CD4-positive, alpha-beta T cell (primary cell): Measurements from ENCODE around the gene ARHGEF2. TPM values are rescaled to one million over a fixed set of nuclear protein-coding genes. Genes with fewer than 3 reads are reported as not detected.

Experiments
- ATAC-seq: fragments of 200-7000 bp; cut with Tn5 transposase; one replicate; pipeline ENCODE4 v1.10.0; 2022; ENCODE audit warnings: mild to moderate bottlenecking; ENCODE audit not compliant: poor library complexity
- CTCF ChIA-PET: fragments of 350-600 bp; sonication (Branson Sonifier 250); formaldehyde crosslinking; loops from one replicate; lab custom pipeline; 2021; ENCODE audit warnings: antibody characterized with exemption, inconsistent platforms; lab: Charles Lee
- POLR2A ChIA-PET: fragments of 350-600 bp; sonication (Branson Sonifier 250); formaldehyde crosslinking; loops from one replicate; lab custom pipeline; 2021; ENCODE audit warnings: antibody characterized with exemption, inconsistent platforms; lab: Charles Lee
- DNase-seq, 14 experiments: peaks; one replicate each; pipeline ENCODE4 v3.0.0-alpha.2; 2013 to 2020; ENCODE audit warnings: mixed read lengths in 2 of 14
- H3K27ac ChIP-seq, 2 donors: one replicate each; pipeline versions ENCODE4 v1.5.1 to v1.7.0; 2013; ENCODE audit warnings: low read length in 2 of 2, low read depth in 1 of 2, mild to moderate bottlenecking in 1 of 2
- H3K27me3 ChIP-seq, 2 experiments: 1 replicate in 1 of 2; 2 replicates in 1 of 2; pipeline versions ENCODE4 v1.6.1 to v1.7.0; 2013; ENCODE audit warnings: low read length in 2 of 2, control low read depth in 1 of 2, mild to moderate bottlenecking in 1 of 2, moderate library complexity in 1 of 2; ENCODE audit not compliant: insufficient read depth in 2 of 2, control insufficient read depth in 1 of 2
- H3K36me3 ChIP-seq: one replicate; pipeline ENCODE4 v1.6.1; 2013; ENCODE audit warnings: low read length, control low read depth; ENCODE audit not compliant: insufficient read depth
- H3K4me1 ChIP-seq: one replicate; pipeline ENCODE4 v1.6.1; 2013; ENCODE audit warnings: low read length, control low read depth; ENCODE audit not compliant: insufficient read depth
- H3K4me3 ChIP-seq: one replicate; pipeline ENCODE4 v1.5.1; 2013; ENCODE audit warnings: mild to moderate bottlenecking, low read length, moderate library complexity
- H3K9me3 ChIP-seq, 2 experiments: 1 replicate in 1 of 2; 2 replicates in 1 of 2; pipeline versions ENCODE4 v1.6.1 to v1.7.0; 2013; ENCODE audit warnings: low read length in 2 of 2, mild to moderate bottlenecking in 2 of 2, control low read depth in 1 of 2, moderate library complexity in 1 of 2; ENCODE audit not compliant: control insufficient read depth in 1 of 2, insufficient read depth in 1 of 2
- H3K27ac Mint-ChIP-seq: one replicate; pipeline ENCODE4 v1.8.0; 2020; ENCODE audit warnings: mixed read lengths
- H3K27me3 Mint-ChIP-seq: one replicate; pipeline ENCODE4 v1.8.0; 2021; ENCODE audit warnings: mixed read lengths
- H3K36me3 Mint-ChIP-seq: one replicate; pipeline ENCODE4 v1.8.0; 2021; ENCODE audit warnings: low read depth, mixed read lengths
- H3K4me1 Mint-ChIP-seq: one replicate; pipeline ENCODE4 v1.8.0; 2021; ENCODE audit warnings: low read depth, mixed read lengths
- H3K4me3 Mint-ChIP-seq: one replicate; pipeline ENCODE4 v1.8.0; 2020; ENCODE audit warnings: mild to moderate bottlenecking, mixed read lengths
- H3K9me3 Mint-ChIP-seq: one replicate; pipeline ENCODE4 v1.8.0; 2020; ENCODE audit warnings: mixed read lengths
- intact Hi-C, 2 experiments: fragments of 100-400 bp; cut with DNase I in 1 of 2; cut with micrococcal nuclease in 1 of 2; formaldehyde crosslinking; loops; one replicate each; pipeline versions ENCODE4 v1.15.1 to v1.9.0; 2023 to 2025; cut with DNase I, micrococcal nuclease
- total RNA-seq, 174 experiments: library from RNA in 2 of 174; stranded (reverse) in 2 of 174; gene quantifications; one replicate each; pipeline ENCODE4 v1.2.3 and lab custom pipeline; 2021 to 2026
- TF ChIP-seq, protein P1 (sequence below): fragments of 200-600 bp; IDR thresholded peaks from one replicate; pipeline ENCODE4 v1.8.0; 2022; ENCODE audit warnings: antibody characterized with exemption, mild to moderate bottlenecking

Gene ARHGEF2
- total RNA-seq, 2 experiments from 2014 or later = 54.8 to 62.4 TPM

GRCh38 chr1:155968670-155969069, 9.7 kb downstream of the ARHGEF2 start:
- no peaks in the 10 kb centered on the region for H3K9me3 Mint-ChIP-seq
- peak overlapping the region; percentile 63 for H3K4me3 Mint-ChIP-seq
- peaks cover 85% of the 10 kb centered on the region for H3K4me1 ChIP-seq
- TF ChIP-seq, protein P1, sequence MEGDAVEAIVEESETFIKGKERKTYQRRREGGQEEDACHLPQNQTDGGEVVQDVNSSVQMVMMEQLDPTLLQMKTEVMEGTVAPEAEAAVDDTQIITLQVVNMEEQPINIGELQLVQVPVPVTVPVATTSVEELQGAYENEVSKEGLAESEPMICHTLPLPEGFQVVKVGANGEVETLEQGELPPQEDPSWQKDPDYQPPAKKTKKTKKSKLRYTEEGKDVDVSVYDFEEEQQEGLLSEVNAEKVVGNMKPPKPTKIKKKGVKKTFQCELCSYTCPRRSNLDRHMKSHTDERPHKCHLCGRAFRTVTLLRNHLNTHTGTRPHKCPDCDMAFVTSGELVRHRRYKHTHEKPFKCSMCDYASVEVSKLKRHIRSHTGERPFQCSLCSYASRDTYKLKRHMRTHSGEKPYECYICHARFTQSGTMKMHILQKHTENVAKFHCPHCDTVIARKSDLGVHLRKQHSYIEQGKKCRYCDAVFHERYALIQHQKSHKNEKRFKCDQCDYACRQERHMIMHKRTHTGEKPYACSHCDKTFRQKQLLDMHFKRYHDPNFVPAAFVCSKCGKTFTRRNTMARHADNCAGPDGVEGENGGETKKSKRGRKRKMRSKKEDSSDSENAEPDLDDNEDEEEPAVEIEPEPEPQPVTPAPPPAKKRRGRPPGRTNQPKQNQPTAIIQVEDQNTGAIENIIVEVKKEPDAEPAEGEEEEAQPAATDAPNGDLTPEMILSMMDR = no peak
- peaks cover 74% of the 10 kb centered on the region for H3K36me3 ChIP-seq
- no peaks in the 10 kb centered on the region for H3K27me3 Mint-ChIP-seq
- no peak for ATAC-seq
- ChIA-PET CTCF (interaction anchor here (0.6 to 2.6 kb wide), 4 partner anchors 8 to 21 kb away, joined by 3 to 10 read pairs (median 4); partner anchors contain the start of gene ARHGEF2), POLR2A (interaction anchor here (0.6 to 5.0 kb wide), 5 partner anchors 8 to 37 kb away, joined by 3 to 96 read pairs (median 7); partner anchors contain the start of genes ARHGEF2 and KHDC4)
- H3K36me3 Mint-ChIP-seq = peaks cover 93% of the 10 kb centered on the region
- peak overlapping the region; percentile 59 to 82 for H3K27ac ChIP-seq
- H3K27me3 ChIP-seq = no peaks in the 10 kb centered on the region
- no peak for DNase-seq
- H3K4me1 Mint-ChIP-seq = peaks cover 69% of the 10 kb centered on the region
- no peak overlapping the region for H3K4me3 ChIP-seq
- intact Hi-C loops = no loop called here
- peak overlapping the region; percentile 86 for H3K27ac Mint-ChIP-seq
- no peaks in the 10 kb centered on the region for H3K9me3 ChIP-seq

- Histone ChIP-seq H3K4me1 (peaks cover 81% of the 10 kb centered on the region), H3K4me3 (peak overlapping the region; percentile 3), H3K36me3 (peaks cover 79% of the 10 kb centered on the region), H3K27ac (peak overlapping the region; percentile 59 to 82), H3K27me3 (no peaks in the 10 kb centered on the region), H3K9me3 (no peaks in the 10 kb centered on the region)
- H3K9me3 Mint-ChIP-seq = no peaks in the 10 kb centered on the region
- peaks cover 87% of the 10 kb centered on the region for H3K36me3 Mint-ChIP-seq
- ChIA-PET POLR2A (interaction anchor here (0.6 to 5.0 kb wide), 8 partner anchors 9 to 36 kb away, joined by 3 to 96 read pairs (median 6); partner anchors contain the start of genes ARHGEF2 and KHDC4), CTCF (interaction anchor here (0.6 to 2.6 kb wide), 6 partner anchors 8 to 30 kb away, joined by 3 to 10 read pairs (median 4); partner anchors contain the start of gene ARHGEF2)
- peak overlapping the region; percentile 81 for H3K4me3 Mint-ChIP-seq
- TF ChIP-seq, protein P1 = no peak
- intact Hi-C loops = no loop called here
- H3K4me1 Mint-ChIP-seq = peaks cover 63% of the 10 kb centered on the region
- ATAC-seq = no peak
- peak overlapping the region; percentile 86 for H3K27ac Mint-ChIP-seq
- DNase-seq = no peak
- no peaks in the 10 kb centered on the region for H3K27me3 Mint-ChIP-seq
These were observed 10.3 kb downstream of the ARHGEF2 start for GRCh38 chr1:155968051-155968400.

DNA sequence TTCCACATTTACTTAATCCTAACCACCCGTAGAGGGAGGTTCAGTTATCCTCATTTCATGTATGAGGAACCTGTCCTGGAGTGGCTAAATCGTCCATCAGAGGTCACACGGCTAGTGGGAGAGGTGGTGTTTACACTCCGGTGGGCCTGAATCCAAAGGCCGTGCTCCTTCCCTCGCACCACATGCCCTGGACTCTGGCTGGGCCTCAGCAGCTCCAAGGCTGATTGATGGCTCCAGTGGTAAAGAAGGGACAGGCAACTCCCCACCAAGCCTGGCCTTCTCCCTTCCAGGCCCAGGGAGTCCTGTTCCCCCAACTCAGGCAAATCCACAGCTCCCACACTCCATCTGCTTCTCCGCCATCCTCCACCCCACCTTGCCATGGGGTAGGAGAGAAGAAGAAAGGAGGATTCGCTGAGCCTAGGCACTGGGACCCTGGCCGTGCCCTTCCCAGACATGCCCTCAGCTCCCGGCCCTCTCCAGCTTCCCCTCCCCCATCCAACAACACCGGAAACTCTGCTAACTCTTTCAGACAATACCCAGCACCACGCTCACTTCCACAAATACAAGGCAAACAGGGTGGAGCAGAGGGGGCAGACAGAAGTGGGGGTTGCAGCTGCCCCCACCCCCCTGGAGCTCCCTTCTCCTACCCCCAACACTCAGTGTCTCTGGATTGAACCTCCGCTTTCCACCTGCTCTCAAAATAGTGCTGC, 10.9 kb downstream of the ARHGEF2 start:
- Histone ChIP-seq H3K27me3 (no peaks in the 10 kb centered on the region), H3K4me3 (peak overlapping the region; percentile 3), H3K4me1 (peaks cover 81% of the 10 kb centered on the region), H3K36me3 (peaks cover 84% of the 10 kb centered on the region), H3K9me3 (no peaks in the 10 kb centered on the region), H3K27ac (peak overlapping the region; percentile 59 to 82)
- POLR2A ChIA-PET = interaction anchor here (0.8 to 5.0 kb wide), 10 partner anchors 9 to 34 kb away, joined by 3 to 96 read pairs (median 5); partner anchors contain the start of genes ARHGEF2 and KHDC4
- Mint-ChIP-seq H3K4me1 (peaks cover 58% of the 10 kb centered on the region), H3K36me3 (peaks cover 87% of the 10 kb centered on the region), H3K9me3 (no peaks in the 10 kb centered on the region), H3K27ac (peak overlapping the region; percentile 86), H3K4me3 (peak overlapping the region; percentile 81), H3K27me3 (no peaks in the 10 kb centered on the region)
- ATAC-seq = peak; percentile 74
- intact Hi-C loops = loop anchor here (2.0 kb wide), 2 partner anchors 13 to 21 kb away; no protein-coding TSS in a partner anchor
- peak in 8 of 14 experiments; percentile 26 to 56 (median 42) for DNase-seq
- TF ChIP-seq, protein P1 = no peak
- CTCF ChIA-PET = interaction anchor here (0.6 to 2.6 kb wide), 6 partner anchors 9 to 29 kb away, joined by 3 to 10 read pairs (median 4); partner anchors contain the start of gene ARHGEF2
